SW 1271 (cell line): ENCODE results near the gene DAG1.

Source experiments
- DNase-seq, 2 experiments: peaks; one replicate each; lab custom pipeline; 2025; lab: John Stamatoyannopoulos, UW

Gene DAG1

GRCh38 chr3:49469936-49470713, at the start of gene DAG1:
Gene DAG1 (plus strand): TSS chr3:49470267. CDS start chr3:49510535, 40,268 bp downstream.
- DNase-seq = peak; percentile 55 to 83

GRCh38 chr3:49421890-49422378, 48.1 kb upstream of the DAG1 start:
- no peak for DNase-seq

DNA sequence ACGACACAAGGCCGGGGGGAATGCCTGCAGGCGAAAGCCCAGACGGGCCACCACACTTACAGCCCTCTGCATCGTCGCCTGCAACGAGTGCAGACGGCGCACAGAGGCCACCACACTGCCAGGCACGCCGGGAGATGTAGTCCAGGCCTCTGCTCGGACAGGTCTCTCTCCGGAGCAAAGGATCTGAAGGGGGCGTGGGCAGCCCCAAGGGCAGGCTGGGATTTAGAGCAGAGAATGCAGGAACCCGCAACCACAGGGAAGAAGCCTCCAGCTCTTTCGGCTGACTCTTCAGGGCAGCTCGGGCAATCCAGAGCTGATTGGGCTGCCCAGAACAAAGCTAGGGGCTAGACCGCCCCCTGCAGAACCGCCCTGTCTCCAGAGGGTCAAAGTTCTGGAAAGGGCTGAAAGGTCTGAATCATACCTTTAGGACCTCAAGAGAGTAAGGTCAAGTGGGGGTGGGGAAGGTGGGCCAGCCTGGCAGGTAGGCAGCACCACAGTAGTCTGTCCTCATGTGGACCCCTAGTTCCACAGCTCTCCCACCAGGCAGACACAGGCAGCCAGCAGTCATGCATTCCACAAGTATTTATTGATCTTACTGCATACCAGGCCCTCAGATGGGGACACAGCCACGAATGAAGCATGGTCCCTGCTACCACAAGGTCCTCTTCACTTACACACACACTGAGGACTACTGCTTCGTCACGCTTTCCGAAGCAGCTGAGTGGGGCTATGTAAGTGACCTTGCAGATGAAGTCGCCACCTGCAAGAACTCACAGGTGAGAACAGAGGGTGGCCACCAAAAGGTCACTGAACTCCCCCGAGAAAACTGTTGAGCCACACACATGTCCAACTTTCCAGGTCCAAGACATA, 47.5 kb upstream of the DAG1 start, which contains the start of gene AMT:
TSS of gene AMT (minus strand) at position 95 of the 870 bp plus-strand sequence. CDS start at position 72, 23 bp downstream.
- no peak for DNase-seq

DNA sequence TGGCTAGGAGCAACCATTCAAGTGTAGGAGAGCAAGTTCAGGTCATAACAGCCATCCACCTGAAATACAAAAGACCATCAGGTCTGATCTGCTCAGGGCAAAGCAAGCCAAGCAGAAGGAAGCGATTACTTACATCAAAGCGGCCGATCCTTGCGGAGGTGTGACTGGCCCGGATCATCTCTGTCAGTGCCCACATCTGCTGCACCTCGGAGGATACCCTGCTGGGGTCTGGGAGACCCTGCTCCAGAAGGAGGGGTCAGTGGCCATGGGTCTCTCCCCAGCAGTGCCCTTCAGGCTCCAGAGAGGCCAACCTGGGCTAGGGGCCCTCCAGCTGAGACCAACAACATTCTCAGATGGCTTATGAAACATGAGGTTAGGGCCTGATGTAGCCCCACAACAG, 45.3 kb upstream of the DAG1 start:
- DNase-seq = no peak

DNA sequence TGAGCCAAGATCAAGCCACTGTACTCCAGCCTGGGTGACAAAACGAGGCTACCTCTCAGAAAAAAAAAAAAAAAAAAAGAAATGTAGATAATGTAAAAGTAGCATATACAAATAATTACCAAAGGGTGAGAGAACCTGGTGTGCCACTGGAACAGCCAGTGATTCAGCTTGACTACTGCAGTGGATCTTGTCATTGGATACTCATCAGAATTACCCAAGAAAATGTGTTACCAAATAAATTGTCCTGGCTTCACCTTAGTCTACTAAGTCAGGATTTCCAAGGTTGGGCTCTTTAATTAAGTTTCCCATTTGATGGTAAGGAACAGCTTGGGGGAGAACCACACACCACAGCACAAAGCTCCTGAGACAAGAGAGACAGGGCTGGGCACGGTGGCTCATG, 42.5 kb upstream of the DAG1 start:
- no peak for DNase-seq

DNA sequence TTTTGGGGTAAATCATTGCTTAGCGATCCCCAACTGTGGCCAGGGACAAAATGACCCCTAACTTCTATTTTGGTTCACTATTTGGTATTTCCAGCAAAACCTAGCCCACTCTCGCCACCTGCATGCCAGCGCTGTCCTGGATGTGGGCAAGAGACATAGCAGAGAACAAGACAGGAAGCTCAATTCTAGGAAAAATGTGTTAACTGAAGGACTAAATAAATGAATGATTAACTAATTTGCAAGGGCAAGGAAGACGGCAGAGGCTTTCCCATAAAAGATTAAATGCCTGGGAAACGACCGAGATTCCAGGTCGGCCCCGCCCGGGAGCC, 41.4 kb upstream of the DAG1 start:
- no peak for DNase-seq

- DNase-seq = no peak
Observed at GRCh38 chr3:49434731-49435130, 35.3 kb upstream of the DAG1 start.

DNA sequence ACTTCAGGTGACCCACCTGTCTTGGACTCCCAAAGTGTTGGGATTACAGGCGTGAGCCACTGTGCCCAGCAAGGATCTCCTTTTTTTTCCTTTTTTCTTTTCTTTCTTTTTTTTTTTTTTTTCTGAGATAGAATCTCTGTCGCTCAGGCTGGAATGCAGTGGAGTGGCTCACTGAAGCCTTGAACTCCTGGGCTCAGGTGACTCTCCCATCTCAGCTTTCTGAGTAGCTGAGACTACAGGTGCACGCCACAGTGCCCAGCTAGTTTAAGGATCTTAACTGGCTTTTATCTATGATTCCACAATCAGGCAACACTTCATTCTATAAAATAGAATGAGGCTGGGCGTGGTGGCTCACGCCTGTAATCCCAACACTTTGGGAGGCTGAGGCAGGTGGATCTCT, 24.7 kb upstream of the DAG1 start:
- no peak for DNase-seq

DNA sequence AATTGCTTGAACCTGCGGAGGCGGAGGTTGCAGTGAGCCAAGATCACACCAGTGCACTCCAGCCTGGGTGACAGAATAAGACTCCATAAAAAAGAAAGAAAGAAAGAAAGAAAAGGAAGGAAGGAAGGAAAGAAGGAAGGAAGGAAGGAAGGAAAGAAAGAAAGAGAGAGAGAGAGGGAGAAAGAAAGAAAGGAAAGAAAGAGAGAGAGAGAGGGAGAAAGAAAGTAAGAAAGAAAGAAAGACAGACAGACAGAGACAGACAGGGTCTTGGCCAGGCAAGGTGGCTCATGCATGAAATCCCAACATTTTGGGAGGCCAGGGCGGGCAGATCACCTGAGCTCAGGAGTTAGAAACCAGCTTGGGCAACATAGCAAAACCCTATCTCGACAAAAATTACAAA, 16.4 kb upstream of the DAG1 start:
- DNase-seq = no peak

DNA sequence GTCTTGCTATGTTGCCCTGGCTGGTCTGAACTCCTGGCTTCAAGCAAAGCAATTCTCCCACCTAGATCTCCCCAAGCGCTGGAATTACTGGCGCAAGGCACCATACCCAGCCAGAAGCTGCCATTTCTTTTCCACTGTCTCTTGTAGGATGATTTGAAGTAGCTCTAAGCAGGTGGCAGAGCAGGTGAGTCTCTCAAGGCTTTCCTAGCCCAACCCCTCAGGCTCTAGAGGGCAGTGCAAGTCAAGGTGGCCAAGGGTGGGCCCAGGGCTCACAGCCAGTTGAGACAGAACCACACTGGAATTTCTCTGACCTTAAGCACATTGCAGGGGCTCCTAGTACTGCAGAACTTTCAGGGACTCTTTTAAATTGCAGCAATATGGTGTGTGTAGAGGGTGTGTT, 15.6 kb upstream of the DAG1 start:
- DNase-seq = no peak

DNA sequence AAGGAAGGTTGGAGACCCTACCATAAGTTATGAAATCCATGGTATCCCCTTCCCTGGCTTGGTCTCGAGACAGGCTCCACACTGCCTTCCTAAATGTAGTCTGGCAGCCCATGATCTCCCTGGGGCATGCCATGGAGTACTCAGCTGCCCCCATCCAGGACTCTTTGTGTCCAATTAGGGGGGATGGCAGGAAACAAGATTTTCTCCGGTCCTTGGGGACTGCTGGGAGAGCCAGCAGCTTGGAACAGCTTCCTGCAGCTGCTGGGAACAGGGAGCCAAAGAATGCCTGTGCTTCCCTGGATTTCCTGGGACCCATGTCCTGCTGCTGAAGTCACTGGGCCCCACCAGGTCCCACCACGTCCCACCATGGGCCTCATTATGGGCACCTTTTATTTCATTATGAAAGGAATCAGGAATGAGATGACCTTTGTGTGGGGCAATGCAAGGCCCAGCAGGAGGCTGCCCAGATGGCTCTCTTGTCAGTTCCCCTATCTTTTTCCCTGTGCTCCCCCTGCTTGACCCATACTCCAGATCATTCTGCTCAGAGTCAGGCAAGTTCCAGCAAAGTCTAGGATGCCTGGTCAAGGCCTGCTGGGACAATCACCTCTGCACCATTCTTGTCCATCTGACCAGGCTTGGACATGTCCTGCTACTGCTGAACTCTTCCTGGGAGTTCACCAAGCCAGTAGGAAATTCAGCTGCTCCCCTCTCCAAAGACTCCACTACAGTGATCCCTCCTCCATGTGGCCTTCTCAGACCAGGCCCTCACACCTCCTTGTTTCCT, 15.0 kb upstream of the DAG1 start:
- DNase-seq = no peak

DNA sequence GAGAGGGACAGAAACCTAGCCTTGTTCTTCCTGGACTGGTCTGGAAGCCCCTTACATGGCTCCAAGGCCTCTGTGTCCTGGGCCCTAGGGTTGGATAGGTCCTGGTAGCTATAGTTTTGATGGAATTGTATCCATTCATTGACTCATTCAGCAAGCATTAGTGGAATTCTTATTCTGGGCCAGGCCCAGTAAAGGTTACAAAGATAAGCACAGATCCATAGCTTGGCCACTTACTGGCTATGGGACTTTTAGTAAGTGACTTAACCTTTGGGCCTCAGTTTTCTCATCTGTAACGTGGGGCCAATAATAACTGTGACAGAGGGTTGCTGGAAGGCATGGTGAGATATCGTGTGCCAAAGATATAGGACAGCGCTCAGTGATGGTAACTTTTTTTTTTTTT, 13.6 kb upstream of the DAG1 start:
- no peak for DNase-seq

- no peak for DNase-seq
Observed at GRCh38 chr3:49460188-49460890, 9.7 kb upstream of the DAG1 start.

DNA sequence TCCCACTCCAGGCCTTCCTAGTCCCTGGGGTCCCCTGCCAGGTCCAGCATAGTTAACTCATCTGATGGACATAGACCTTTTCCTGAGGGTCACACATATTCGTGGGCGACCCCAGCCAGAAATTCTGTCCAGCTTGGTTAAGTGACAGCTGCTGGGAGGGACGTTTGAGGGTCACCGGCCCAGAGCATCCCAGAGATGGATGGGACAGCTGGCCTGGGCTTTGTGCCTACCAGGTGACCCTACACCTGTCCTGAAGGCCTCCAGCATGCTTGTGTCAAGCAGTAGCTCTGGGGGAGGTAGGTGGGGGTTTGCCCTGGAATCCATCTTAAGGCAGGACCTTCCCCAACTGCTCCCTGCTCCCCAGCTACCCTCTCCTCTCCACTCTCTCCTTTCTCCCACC, 9.1 kb upstream of the DAG1 start:
- no peak for DNase-seq

- DNase-seq = no peak
Observed at GRCh38 chr3:49461443-49462171, 8.5 kb upstream of the DAG1 start.

DNA sequence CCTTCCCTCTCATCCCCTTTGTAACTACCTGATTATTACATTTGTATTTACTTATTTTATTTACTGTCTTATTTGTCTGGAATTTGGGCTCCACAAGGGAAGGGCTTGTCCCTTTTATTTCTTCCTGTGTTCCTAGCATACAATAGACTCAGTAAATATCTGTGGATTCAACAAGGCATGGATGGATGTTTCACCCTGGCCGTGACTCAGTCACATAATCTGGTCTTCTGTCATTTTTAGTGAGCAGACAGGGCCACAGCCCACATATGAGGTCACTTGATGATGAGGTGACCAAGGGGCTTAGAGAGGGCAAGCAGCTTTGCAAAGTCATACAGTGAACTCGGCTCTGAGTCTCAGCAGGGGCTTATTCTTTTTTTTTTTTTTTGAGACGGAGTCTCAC, 7.8 kb upstream of the DAG1 start:
- DNase-seq = no peak

- DNase-seq = peak in 1 of 2 experiments; percentile 18
Observed at GRCh38 chr3:49465270-49466034, 4.6 kb upstream of the DAG1 start.

GRCh38 chr3:49466085-49466484, 4.0 kb upstream of the DAG1 start:
- DNase-seq = no peak

GRCh38 chr3:49469037-49469935, 781 bp upstream of the DAG1 start:
- DNase-seq = peak; percentile 34 to 59
